8988T (cell line): ENCODE results near the gene MPP1.
"Not testable (repeated sequence)": the region's sequence is repeated elsewhere in the genome, so short reads cannot be mapped to it uniquely, and the experiment has no call there.

Source experiments
- DNase-seq: peaks from one replicate; pipeline ENCODE4 v3.0.0; 2011

MPP1 gene

GRCh38 chrX:154804957-154805695, at the start of gene MPP1:
Gene MPP1 (minus strand): TSS chrX:154805485. CDS start chrX:154805373, 112 bp downstream.
- peak; percentile 40 for DNase-seq

- DNase-seq = no peak
Observed at GRCh38 chrX:154850957-154851611, 45.8 kb upstream of the MPP1 start.

GRCh38 chrX:154840856-154841255, 35.6 kb upstream of the MPP1 start:
- DNase-seq = no peak

- no peak for DNase-seq
Observed at GRCh38 chrX:154836163-154836562, 30.9 kb upstream of the MPP1 start.

GRCh38 chrX:154834562-154834961, 29.3 kb upstream of the MPP1 start, which contains the start of gene SMIM9:
Gene SMIM9 (minus strand): TSS chrX:154834662. CDS start chrX:154830856, 3,806 bp downstream.
- no peak for DNase-seq

GRCh38 chrX:154833746-154834274, 28.5 kb upstream of the MPP1 start:
- no peak for DNase-seq

GRCh38 chrX:154829926-154830442, 24.7 kb upstream of the MPP1 start:
- no peak for DNase-seq

- DNase-seq = no peak
Observed at GRCh38 chrX:154829134-154829533, 23.8 kb upstream of the MPP1 start.

GRCh38 chrX:154828016-154828408, 22.7 kb upstream of the MPP1 start:
- DNase-seq = no peak

GRCh38 chrX:154827194-154828015, 22.1 kb upstream of the MPP1 start:
- DNase-seq = no peak

GRCh38 chrX:154825586-154825985, 20.3 kb upstream of the MPP1 start:
- DNase-seq = not testable (repeated sequence)

- DNase-seq = no peak
Observed at GRCh38 chrX:154824638-154825037, 19.4 kb upstream of the MPP1 start.

- DNase-seq = no peak
Observed at GRCh38 chrX:154822029-154822428, 16.7 kb upstream of the MPP1 start.

GRCh38 chrX:154821523-154821922, 16.2 kb upstream of the MPP1 start:
- DNase-seq = no peak

- DNase-seq = no peak
Observed at GRCh38 chrX:154819771-154820341, 14.6 kb upstream of the MPP1 start.

- DNase-seq = no peak
Observed at GRCh38 chrX:154818916-154819770, 13.9 kb upstream of the MPP1 start.

- DNase-seq = not testable (repeated sequence)
Observed at GRCh38 chrX:154817048-154817618, 11.8 kb upstream of the MPP1 start.

- DNase-seq = not testable (repeated sequence)
Observed at GRCh38 chrX:154816326-154816898, 11.1 kb upstream of the MPP1 start.

GRCh38 chrX:154815274-154815818, 10.1 kb upstream of the MPP1 start:
- DNase-seq = no peak

- DNase-seq = no peak
Observed at GRCh38 chrX:154813801-154814200, 8.5 kb upstream of the MPP1 start.
